Right cardiac atrium (tissue), 5 donors: Measurements from ENCODE around the gene RNF157. TPM values are rescaled to one million over a fixed set of nuclear protein-coding genes. Genes with fewer than 3 reads are reported as not detected.
A peak's percentile ranks its signal among the peaks of the same experiment; 100 is the strongest.

Experiments
- ATAC-seq, 2 donors: fragments of 200-7000 bp; cut with Tn5 transposase; one replicate each; pipeline versions ENCODE4 v1.8.0 to v1.9.1; 2020; ENCODE audit warnings: moderate library complexity in 2 of 2, mild to moderate bottlenecking in 1 of 2
- DNase-seq, 3 donors: peaks; one replicate each; pipeline ENCODE4 v3.0.0-alpha.2; 2020
- H3K27ac ChIP-seq: one replicate; pipeline ENCODE4 v1.5.1; 2013; ENCODE audit warnings: mild to moderate bottlenecking, low read length, control low read depth, moderate library complexity
- H3K27me3 ChIP-seq: one replicate; pipeline ENCODE4 v1.6.1; 2013; ENCODE audit not compliant: control insufficient read depth, insufficient read depth
- H3K4me1 ChIP-seq: one replicate; pipeline ENCODE4 v1.6.1; 2013; ENCODE audit warnings: low read length; ENCODE audit not compliant: control insufficient read depth, insufficient read depth
- H3K4me3 ChIP-seq: one replicate; pipeline ENCODE4 v1.5.1; 2013; ENCODE audit warnings: low read length, control low read depth
- H3K9me3 ChIP-seq: one replicate; pipeline ENCODE4 v1.6.1; 2013; ENCODE audit warnings: low read length; ENCODE audit not compliant: control insufficient read depth
- WGBS: extraction: QIAGEN DNeasy Blood & Tissue Kit; methylation state at CpG from one replicate; pipeline ENCODE4 v1.1.7; 2013; 5-methylcytosine and 5-hydroxymethylcytosine counted together
- intact Hi-C, 4 donors: fragments of 100-400 bp; cut with DNase I; formaldehyde crosslinking; loops; one replicate each; pipeline versions ENCODE4 v1.11.0 to v1.14.0; 2022 to 2023
- long read RNA-seq, 4 donors: library from polyadenylated mRNA; unstranded; transcript quantifications; one replicate each; pipeline ENCODE4 v2.0.0, GENCODE V29; 2020 to 2021
- polyA plus RNA-seq: library from polyadenylated mRNA; stranded (reverse); fragments of 200-250 nt; gene quantifications from one replicate; pipeline ENCODE4 v1.2.3, GENCODE V29; 2013
- total RNA-seq, 4 donors: library from RNA; stranded (reverse); fragmentation: NEBNext Ultra II Directional; extraction: Animal tissue kit (Norgen Biotek cat#: 25700); gene quantifications; one replicate each; pipeline ENCODE4 v1.2.1, GENCODE V29; 2021
- donor health status: healthy with polysubstance abuse.
- donor health status: DM: no; HTN: yes; CAD: no.
- donor health status: DM: no; HTN: no; CAD: no.
- donor health status: DM: no; HTN: yes; CAD: no; lungs with severe emphysema.
- donor health status: DM: yes; HTN: yes; CAD: no.

The RNF157 gene
- total RNA-seq (10 to 100 TPM; 10.2 to 18.8 (median 13.9) TPM), polyA plus RNA-seq (12.1 TPM)
- long read RNA-seq, donor 1, full-length matches to known transcripts: 1 of 21 reads
- long read RNA-seq, donor 1, partial matches to known transcripts: 7 of 21 reads
- long read RNA-seq, donor 1, other reads (novel, unspliced or antisense): 13 of 21 reads
- long read RNA-seq, donor 2, full-length matches to known transcripts: 4 of 11 reads
- long read RNA-seq, donor 2, partial matches to known transcripts: 1 of 11 reads
- long read RNA-seq, donor 2, other reads (novel, unspliced or antisense): 6 of 11 reads
- long read RNA-seq, donor 3, partial matches to known transcripts: 12 of 20 reads
- long read RNA-seq, donor 3, other reads (novel, unspliced or antisense): 8 of 20 reads
- long read RNA-seq, donor 4, full-length matches to known transcripts: 1 of 10 reads
- long read RNA-seq, donor 4, partial matches to known transcripts: 3 of 10 reads
- long read RNA-seq, donor 4, other reads (novel, unspliced or antisense): 6 of 10 reads

DNA sequence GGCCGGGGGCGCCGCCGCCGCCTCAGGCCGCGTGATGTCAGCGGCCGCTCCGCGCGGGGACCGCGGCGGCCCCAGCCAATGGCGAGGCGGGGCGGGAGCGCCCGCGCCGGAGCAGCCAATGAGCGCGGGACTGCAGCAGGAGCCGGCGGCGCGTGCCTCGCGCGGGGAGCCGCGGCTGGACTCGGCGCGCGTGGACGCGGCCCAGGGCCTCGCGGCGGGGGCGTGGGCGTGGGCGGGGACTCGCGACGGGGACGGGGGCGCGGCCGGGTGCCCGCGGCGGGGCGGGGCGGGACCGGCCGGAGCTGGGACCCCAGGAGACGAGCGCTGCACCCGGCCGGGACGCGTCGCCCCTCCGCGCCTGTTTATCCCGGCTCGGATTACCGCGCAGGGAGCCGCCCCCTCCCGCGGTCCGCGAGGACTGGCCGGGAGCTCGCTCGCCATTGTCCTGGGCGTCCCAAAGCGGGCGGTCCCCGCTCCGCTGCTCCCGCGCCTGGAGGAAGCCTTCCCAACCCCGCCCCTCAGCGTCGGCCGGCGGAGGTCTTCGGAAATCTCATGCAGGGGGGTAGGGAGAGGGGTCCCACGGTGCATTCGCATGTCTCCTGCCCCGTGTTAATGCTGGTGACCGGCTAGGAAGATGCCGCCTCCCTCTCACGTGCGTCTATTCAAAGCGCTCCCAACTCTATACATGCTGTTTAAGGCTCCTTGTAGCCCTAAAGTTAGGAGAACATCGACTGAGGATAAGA, at the start of gene RNF157:
RNF157 (minus strand) TSS at position 33 of the 743 bp plus-strand sequence. CDS start 253 bp downstream, outside the sequence.
- WGBS: under 1% methylated on average over 101 of the region's 102 CpGs
- Histone ChIP-seq H3K4me3 (peak within 1 kb of the TSS; percentile 95), H3K4me1 (peaks cover 1% of the 10 kb centered on the region), H3K27me3 (no peaks in the 10 kb centered on the region), H3K9me3 (no peaks in the 10 kb centered on the region), H3K27ac (peak within 1 kb of the TSS; percentile 40)
- DNase-seq: peak; percentile 68 to 90 (median 88)
- peak; percentile 83 to 88 for ATAC-seq
- intact Hi-C loops: no loop called here

GRCh38 chr17:76281573-76282371, 41.5 kb upstream of the RNF157 start:
- DNase-seq (peak in 1 of 3 donors; percentile 61), ATAC-seq (peak; percentile 3 to 15)
- Histone ChIP-seq H3K4me1 (no peaks in the 10 kb centered on the region), H3K4me3 (no peak overlapping the region), H3K9me3 (no peaks in the 10 kb centered on the region), H3K27me3 (no peaks in the 10 kb centered on the region), H3K27ac (no peak overlapping the region)
- 85% methylated on average over 23 of the region's 23 CpGs for WGBS
- intact Hi-C loops: loop anchor here in 1 of 4 donors (2.0 kb wide), 1 partner anchor 99 kb away; no protein-coding TSS in a partner anchor

- WGBS: 96% methylated on average over 15 of the region's 15 CpGs
- ATAC-seq (no peak), DNase-seq (peak in 1 of 3 donors; percentile 26)
- no peak overlapping the region for H3K4me3 ChIP-seq
- intact Hi-C loops: loop anchor here in 1 of 4 donors (2.0 kb wide), 1 partner anchor 98 kb away; no protein-coding TSS in a partner anchor
- H3K27me3 ChIP-seq: no peaks in the 10 kb centered on the region
- no peak overlapping the region for H3K27ac ChIP-seq
- no peaks in the 10 kb centered on the region for H3K4me1 ChIP-seq
- no peaks in the 10 kb centered on the region for H3K9me3 ChIP-seq
These were observed 40.4 kb upstream of the RNF157 start for GRCh38 chr17:76280650-76281049.

DNA sequence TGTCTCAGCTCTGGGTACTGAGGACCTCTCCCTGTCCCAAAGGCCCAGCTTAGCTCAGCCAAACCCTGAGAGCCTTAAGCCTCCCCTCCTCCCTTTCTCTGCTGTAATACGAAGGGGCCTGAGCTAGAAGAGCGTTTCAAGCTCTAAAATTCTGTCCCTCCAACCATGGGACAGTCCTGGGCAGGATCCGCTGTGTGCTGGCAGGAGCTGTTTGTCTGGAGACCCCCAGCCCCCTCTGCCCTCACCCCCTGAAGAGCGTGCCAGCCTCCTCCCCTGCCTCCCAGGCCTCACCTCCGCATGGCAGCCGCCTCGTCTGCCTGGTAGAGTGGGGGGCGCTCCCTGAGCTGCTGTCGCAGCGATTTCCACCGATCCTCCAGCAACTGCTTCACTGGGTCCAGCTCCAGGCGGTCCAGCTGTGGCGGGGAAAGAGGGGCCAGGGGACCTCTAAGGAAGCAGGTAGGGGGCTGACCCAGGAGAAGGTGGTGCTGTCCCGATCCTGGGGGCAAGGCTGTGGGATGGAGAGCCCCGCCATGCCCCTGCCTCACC, 39.5 kb upstream of the RNF157 start:
- Histone ChIP-seq H3K4me3 (no peak overlapping the region), H3K9me3 (no peaks in the 10 kb centered on the region), H3K27me3 (no peaks in the 10 kb centered on the region), H3K4me1 (no peaks in the 10 kb centered on the region), H3K27ac (no peak overlapping the region)
- WGBS: 90% methylated on average over 15 of the region's 15 CpGs
- DNase-seq (peak in 2 of 3 donors; percentile 47 to 59), ATAC-seq (no peak)
- intact Hi-C loops: loop anchor here (1.0 to 5.0 kb wide), 4 partner anchors 97 to 159 kb away; no protein-coding TSS in a partner anchor

GRCh38 chr17:76278952-76279741, 38.9 kb upstream of the RNF157 start:
- Histone ChIP-seq H3K27me3 (no peaks in the 10 kb centered on the region), H3K9me3 (no peaks in the 10 kb centered on the region), H3K27ac (no peak overlapping the region), H3K4me3 (no peak overlapping the region), H3K4me1 (no peaks in the 10 kb centered on the region)
- peak; percentile 88 to 96 (median 96) for DNase-seq
- intact Hi-C loops: loop anchor here (1.0 to 5.0 kb wide), 3 partner anchors 156 to 158 kb away; no protein-coding TSS in a partner anchor
- WGBS: 58% methylated on average over 28 of the region's 28 CpGs
- ATAC-seq: peak; percentile 84 to 85

GRCh38 chr17:76278268-76278908, 38.1 kb upstream of the RNF157 start:
- Histone ChIP-seq H3K27me3 (no peaks in the 10 kb centered on the region), H3K27ac (no peak overlapping the region), H3K4me3 (no peak overlapping the region), H3K4me1 (no peaks in the 10 kb centered on the region), H3K9me3 (no peaks in the 10 kb centered on the region)
- WGBS: 88% methylated on average over 19 of the region's 19 CpGs
- intact Hi-C loops: loop anchor here in 3 of 4 donors (2.0 to 5.0 kb wide), 2 partner anchors 156 kb away; no protein-coding TSS in a partner anchor
- no peak for ATAC-seq
- no peak for DNase-seq

- Histone ChIP-seq H3K4me1 (no peaks in the 10 kb centered on the region), H3K27me3 (no peaks in the 10 kb centered on the region), H3K27ac (no peak overlapping the region), H3K9me3 (no peaks in the 10 kb centered on the region), H3K4me3 (no peak overlapping the region)
- intact Hi-C loops: loop anchor here in 3 of 4 donors (2.0 to 5.0 kb wide), 2 partner anchors 155 kb away; no protein-coding TSS in a partner anchor
- DNase-seq (peak in 2 of 3 donors; percentile 42 to 56), ATAC-seq (no peak)
- WGBS: 90% methylated on average over 31 of the region's 31 CpGs
These were observed 37.3 kb upstream of the RNF157 start for GRCh38 chr17:76277300-76278267.

- intact Hi-C loops: loop anchor here in 2 of 4 donors (5.0 kb wide), 1 partner anchor 154 kb away; no protein-coding TSS in a partner anchor
- Histone ChIP-seq H3K4me3 (no peak overlapping the region), H3K9me3 (no peaks in the 10 kb centered on the region), H3K4me1 (peaks cover 3% of the 10 kb centered on the region), H3K27ac (no peak overlapping the region), H3K27me3 (no peaks in the 10 kb centered on the region)
- WGBS: 88% methylated on average over 19 of the region's 19 CpGs
- peak in 2 of 3 donors; percentile 52 to 54 for DNase-seq
- no peak for ATAC-seq
These were observed 36.4 kb upstream of the RNF157 start for GRCh38 chr17:76276461-76277299.
